Activated CD4-positive, alpha-beta T cell treated with anti-CD3 and anti-CD28 coated beads for 24 hours (primary cell): ENCODE measurements around the gene EDNRA.
"Not testable (repeated sequence)": the region's sequence is repeated elsewhere in the genome, so short reads cannot be mapped to it uniquely, and the experiment has no call there.

ENCODE experiments used
- DNase-seq, 2 donors: peaks; one replicate each; pipeline ENCODE4 v3.0.0-alpha.2; 2020; ENCODE audit warnings: low read depth in 2 of 2

The EDNRA gene

GRCh38 chr4:147480891-147481576 is at the start of gene EDNRA:
EDNRA (plus strand) TSS chr4:147481097; CDS start chr4:147485682, 4,585 bp downstream.
- no peak for DNase-seq

GRCh38 chr4:147434370-147434769 is 46.5 kb upstream of the EDNRA start:
- DNase-seq = not testable (repeated sequence)

GRCh38 chr4:147440442-147440841 is 40.5 kb upstream of the EDNRA start:
- no peak for DNase-seq

- DNase-seq = no peak
Measured at GRCh38 chr4:147447786-147448185, 33.1 kb upstream of the EDNRA start.

GRCh38 chr4:147453561-147454141 is 27.2 kb upstream of the EDNRA start:
- DNase-seq = no peak

GRCh38 chr4:147456706-147457105 is 24.2 kb upstream of the EDNRA start:
- no peak for DNase-seq

- DNase-seq = no peak
Measured at GRCh38 chr4:147461161-147461560, 19.7 kb upstream of the EDNRA start.

- DNase-seq = no peak
Measured at GRCh38 chr4:147463065-147463464, 17.8 kb upstream of the EDNRA start.

GRCh38 chr4:147465461-147465860 is 15.4 kb upstream of the EDNRA start:
- no peak for DNase-seq

- no peak for DNase-seq
Measured at GRCh38 chr4:147477439-147477838, 3.5 kb upstream of the EDNRA start.

GRCh38 chr4:147479376-147479775 is 1.5 kb upstream of the EDNRA start:
- DNase-seq = no peak

GRCh38 chr4:147479786-147480185 is 1.1 kb upstream of the EDNRA start:
- no peak for DNase-seq

GRCh38 chr4:147480502-147480890 is 401 bp upstream of the EDNRA start:
- no peak for DNase-seq

- DNase-seq = no peak
Measured at GRCh38 chr4:147481577-147482109, 746 bp downstream of the EDNRA start.

GRCh38 chr4:147482281-147482680 is 1.4 kb downstream of the EDNRA start:
- DNase-seq = no peak

GRCh38 chr4:147485167-147485566 is 4.3 kb downstream of the EDNRA start:
- no peak for DNase-seq

GRCh38 chr4:147487616-147488015 is 6.7 kb downstream of the EDNRA start:
- DNase-seq = no peak

GRCh38 chr4:147488556-147488955 is 7.7 kb downstream of the EDNRA start:
- no peak for DNase-seq

GRCh38 chr4:147491086-147491485 is 10.2 kb downstream of the EDNRA start:
- DNase-seq = no peak

GRCh38 chr4:147492306-147492705 is 11.4 kb downstream of the EDNRA start:
- DNase-seq = no peak

- DNase-seq = no peak
Measured at GRCh38 chr4:147492761-147493160, 11.9 kb downstream of the EDNRA start.

- no peak for DNase-seq
Measured at GRCh38 chr4:147493307-147493706, 12.4 kb downstream of the EDNRA start.

- DNase-seq = no peak
Measured at GRCh38 chr4:147494301-147494700, 13.4 kb downstream of the EDNRA start.
